H9 (cell line): Measurements from ENCODE around the gene TSSK2. TPM values are rescaled to one million over a fixed set of nuclear protein-coding genes. Genes with fewer than 3 reads are reported as not detected.

Experiments used
- DNase-seq: peaks from one replicate; pipeline ENCODE4 v3.0.0-alpha.2; 2017
- H2AFZ ChIP-seq: one replicate; pipeline ENCODE4 v1.6.1; 2013; ENCODE audit warnings: mild to moderate bottlenecking, low read length, control low read depth, moderate library complexity
- H2AK5ac ChIP-seq: 2 replicates; pipeline ENCODE4 v1.6.1; 2013; ENCODE audit warnings: low read length, control low read depth, mixed read lengths; ENCODE audit not compliant: insufficient read length
- H2BK120ac ChIP-seq: one replicate; pipeline ENCODE4 v1.6.1; 2013; ENCODE audit warnings: low read depth, mild to moderate bottlenecking, low read length, control low read depth, inconsistent platforms; ENCODE audit not compliant: poor library complexity, severe bottlenecking
- H2BK12ac ChIP-seq: 2 replicates; pipeline ENCODE4 v1.6.1; 2013; ENCODE audit warnings: low read length, control low read depth, mixed read lengths, low read depth; ENCODE audit not compliant: insufficient read length
- H2BK15ac ChIP-seq: 2 replicates; pipeline ENCODE4 v1.6.1; 2013; ENCODE audit warnings: low read depth, low read length, control low read depth
- H2BK20ac ChIP-seq: one replicate; pipeline ENCODE4 v1.6.1; 2013; ENCODE audit warnings: low read depth, mild to moderate bottlenecking, low read length, control low read depth, inconsistent platforms; ENCODE audit not compliant: poor library complexity, severe bottlenecking
- H2BK5ac ChIP-seq: 2 replicates; pipeline ENCODE4 v1.6.1; 2013; ENCODE audit warnings: low read length, control low read depth, mixed read lengths; ENCODE audit not compliant: insufficient read length
- H3K14ac ChIP-seq: 2 replicates; pipeline ENCODE4 v1.6.1; 2013; ENCODE audit warnings: low read length, control low read depth; ENCODE audit not compliant: insufficient read depth
- H3K18ac ChIP-seq: 2 replicates; pipeline ENCODE4 v1.6.1; 2013; ENCODE audit warnings: low read depth, mild to moderate bottlenecking, mixed read lengths, low read length, control low read depth; ENCODE audit not compliant: insufficient read length
- H3K23ac ChIP-seq: 2 replicates; pipeline ENCODE4 v1.6.1; 2013; ENCODE audit warnings: low read length, control low read depth, mixed read lengths, low read depth; ENCODE audit not compliant: insufficient read length
- H3K23me2 ChIP-seq: 2 replicates; pipeline ENCODE4 v1.6.1; 2013; ENCODE audit warnings: low read depth, mild to moderate bottlenecking, mixed read lengths, low read length, control low read depth; ENCODE audit not compliant: insufficient read length, poor library complexity, severe bottlenecking
- H3K27ac ChIP-seq: 2 replicates; pipeline ENCODE4 v1.5.1; 2013; ENCODE audit warnings: low read length, control low read depth, mixed read lengths, low read depth; ENCODE audit not compliant: insufficient read length
- H3K27me3 ChIP-seq: 2 replicates; pipeline ENCODE4 v1.6.1; 2013; ENCODE audit warnings: low read length, control low read depth, inconsistent platforms; ENCODE audit not compliant: insufficient read depth
- H3K4ac ChIP-seq: 2 replicates; pipeline ENCODE4 v1.6.1; 2013; ENCODE audit warnings: low read depth, mild to moderate bottlenecking, control low read depth, inconsistent platforms, low read length, moderate library complexity
- H3K4me1 ChIP-seq: 2 replicates; pipeline ENCODE4 v1.6.1; 2013; ENCODE audit warnings: low read length, control low read depth, inconsistent platforms; ENCODE audit not compliant: insufficient read depth
- H3K4me2 ChIP-seq: 2 replicates; pipeline ENCODE4 v1.6.1; 2013; ENCODE audit warnings: low read length, control low read depth, mixed read lengths; ENCODE audit not compliant: insufficient read length, insufficient read depth
- H3K56ac ChIP-seq: 2 replicates; pipeline ENCODE4 v1.6.1; 2013; ENCODE audit warnings: low read depth, mild to moderate bottlenecking, mixed read lengths, low read length, control low read depth; ENCODE audit not compliant: insufficient read length
- H3K79me1 ChIP-seq: 2 replicates; pipeline ENCODE4 v1.6.1; 2013; ENCODE audit warnings: low read depth, mild to moderate bottlenecking, moderate library complexity, low read length, control low read depth, inconsistent platforms; ENCODE audit not compliant: insufficient read depth, poor library complexity, severe bottlenecking
- H3K79me2 ChIP-seq: 2 replicates; pipeline ENCODE4 v1.6.1; 2013; ENCODE audit warnings: low read length, control low read depth, inconsistent platforms; ENCODE audit not compliant: insufficient read depth
- H3K9ac ChIP-seq: 2 replicates; pipeline ENCODE4 v1.6.1; 2013; ENCODE audit warnings: low read length, control low read depth, mixed read lengths; ENCODE audit not compliant: insufficient read length; ENCODE audit errors: extremely low read depth
- H3K9me3 ChIP-seq: one replicate; pipeline ENCODE4 v1.6.1; 2013; ENCODE audit warnings: low read depth, low read length, inconsistent platforms; ENCODE audit not compliant: control insufficient read depth
- H3T11ph ChIP-seq: one replicate; pipeline ENCODE4 v1.6.1; 2013; ENCODE audit warnings: mild to moderate bottlenecking, low read length, control low read depth, inconsistent platforms
- H4K20me1 ChIP-seq: one replicate; pipeline ENCODE4 v1.6.1; 2013; ENCODE audit not compliant: control insufficient read depth, insufficient read length, insufficient read depth
- H4K5ac ChIP-seq: 2 replicates; pipeline ENCODE4 v1.6.1; 2013; ENCODE audit warnings: low read depth, mild to moderate bottlenecking, mixed read lengths, low read length, control low read depth; ENCODE audit not compliant: insufficient read length
- H4K8ac ChIP-seq: replicated peaks from 2 replicates; pipeline ENCODE4 v1.6.1; 2013; ENCODE audit warnings: low read length, control low read depth, mixed read lengths, low read depth; ENCODE audit not compliant: insufficient read length
- H4K91ac ChIP-seq: 2 replicates; pipeline ENCODE4 v1.6.1; 2013; ENCODE audit warnings: low read depth, mild to moderate bottlenecking, moderate library complexity, mixed read lengths, low read length, control low read depth; ENCODE audit not compliant: insufficient read length
- H3K27ac Mint-ChIP-seq, 3 experiments: 2 replicates in 2 of 3; 3 replicates in 1 of 3; pipeline ENCODE4 v1.8.0; 2020 to 2021; ENCODE audit warnings: mixed read lengths in 3 of 3, mild to moderate bottlenecking in 1 of 3, moderate library complexity in 1 of 3
- H3K27me3 Mint-ChIP-seq: 2 replicates; pipeline ENCODE4 v1.8.0; 2021; ENCODE audit warnings: low read depth, mild to moderate bottlenecking, moderate library complexity, mixed read lengths
- H3K36me3 Mint-ChIP-seq, 3 experiments: 2 replicates in 2 of 3; 3 replicates in 1 of 3; pipeline ENCODE4 v1.8.0; 2020 to 2021; ENCODE audit warnings: low read depth in 3 of 3, mixed read lengths in 3 of 3; ENCODE audit not compliant: insufficient read depth in 1 of 3
- H3K4me1 Mint-ChIP-seq, 2 experiments: 2 replicates each; pipeline ENCODE4 v1.8.0; 2020; ENCODE audit warnings: mixed read lengths in 2 of 2
- H3K4me3 Mint-ChIP-seq, 2 experiments: 2 replicates in 1 of 2; 3 replicates in 1 of 2; pipeline ENCODE4 v1.8.0; 2020 to 2021; ENCODE audit warnings: mild to moderate bottlenecking in 2 of 2, mixed read lengths in 2 of 2, moderate library complexity in 1 of 2
- H3K9me3 Mint-ChIP-seq, 2 experiments: 2 replicates in 1 of 2; 3 replicates in 1 of 2; pipeline ENCODE4 v1.8.0; 2020; ENCODE audit warnings: mild to moderate bottlenecking in 2 of 2, mixed read lengths in 2 of 2, moderate library complexity in 1 of 2
- CTCF ChIP-seq: fragments of 200-600 bp; sonication (generic); conservative IDR thresholded peaks from 3 replicates; pipeline ENCODE4 v1.8.0; 2021; ENCODE audit warnings: antibody characterized with exemption, mild to moderate bottlenecking
- WGBS: extraction: QIAGEN DNeasy Blood & Tissue Kit; methylation state at CpG from one replicate; pipeline ENCODE4 v1.1.7; 2013; ENCODE audit warnings: missing lambda C conversion rate, low lambda C conversion rate, mixed read lengths; ENCODE audit not compliant: insufficient read length; ENCODE audit errors: extremely low coverage; 5-methylcytosine and 5-hydroxymethylcytosine counted together
- total RNA-seq: library from RNA; stranded (reverse); gene quantifications from 2 replicates; pipeline ENCODE4 v1.2.1, GENCODE V29; 2021

Gene TSSK2
- total RNA-seq, 1 experiment from 2014 or later, result not detected

GRCh38 chr22:19148417-19149046, 17.4 kb downstream of the TSSK2 start:
- Histone ChIP-seq H4K5ac (no peak overlapping the region), H2BK15ac (no peak overlapping the region), H3K18ac (no peak overlapping the region), H3K4me2 (peak overlapping the region; percentile 24), H4K91ac (no peak overlapping the region), H3K23me2 (peaks cover 8% of the 10 kb centered on the region), H3K9ac (no peak overlapping the region), H3K4ac (no peak overlapping the region), H3K14ac (no peak overlapping the region), H2BK20ac (no peak overlapping the region), H2BK120ac (no peak overlapping the region), H3K56ac (no peak overlapping the region), H3T11ph (no peak overlapping the region), H3K27ac (no peak overlapping the region), H2AFZ (no peak overlapping the region), H4K8ac (no peak overlapping the region), H3K9me3 (no peaks in the 10 kb centered on the region), H3K4me1 (no peaks in the 10 kb centered on the region), H3K23ac (no peak overlapping the region), H2AK5ac (no peak overlapping the region), H3K27me3 (peaks cover 46% of the 10 kb centered on the region), H3K79me1 (no peaks in the 10 kb centered on the region), H2BK5ac (no peak overlapping the region), H3K79me2 (peaks cover 3% of the 10 kb centered on the region; the same call in 1 of the 2 replicates), H2BK12ac (no peak overlapping the region), H4K20me1 (no peaks in the 10 kb centered on the region)
- no peak for DNase-seq
- no peak overlapping the region; a peak in 1 of 7 replicates for H3K27ac Mint-ChIP-seq
- H3K9me3 Mint-ChIP-seq, result peaks cover 13% of the 10 kb centered on the region in 2 experiments
- peaks cover 69% of the 10 kb centered on the region for H3K27me3 Mint-ChIP-seq
- peaks cover 4 to 9% (median 5%) of the 10 kb centered on the region in 3 experiments; a peak in 6 of 7 replicates for H3K36me3 Mint-ChIP-seq
- peaks cover 17 to 26% of the 10 kb centered on the region in 2 experiments for H3K4me1 Mint-ChIP-seq
- no CpG with 5 or more reads among the region's 33 CpGs for WGBS
- TF ChIP-seq CTCF, result no peak
- H3K4me3 Mint-ChIP-seq, result peak overlapping the region in 1 of 2 experiments; percentile 76; a peak in 1 of 5 replicates
